HG03280 (cell line): ENCODE results near the gene RPSA.
"Not testable (repeated sequence)": the region's sequence is repeated elsewhere in the genome, so short reads cannot be mapped to it uniquely, and the experiment has no call there.

ENCODE experiments used
- ATAC-seq: cut with Tn5 transposase; IDR thresholded peaks from one replicate; pipeline ENCODE4 v1.9.1; 2021; ENCODE audit warnings: mild to moderate bottlenecking, moderate library complexity; ENCODE audit not compliant: unreplicated experiment

RPSA gene

DNA sequence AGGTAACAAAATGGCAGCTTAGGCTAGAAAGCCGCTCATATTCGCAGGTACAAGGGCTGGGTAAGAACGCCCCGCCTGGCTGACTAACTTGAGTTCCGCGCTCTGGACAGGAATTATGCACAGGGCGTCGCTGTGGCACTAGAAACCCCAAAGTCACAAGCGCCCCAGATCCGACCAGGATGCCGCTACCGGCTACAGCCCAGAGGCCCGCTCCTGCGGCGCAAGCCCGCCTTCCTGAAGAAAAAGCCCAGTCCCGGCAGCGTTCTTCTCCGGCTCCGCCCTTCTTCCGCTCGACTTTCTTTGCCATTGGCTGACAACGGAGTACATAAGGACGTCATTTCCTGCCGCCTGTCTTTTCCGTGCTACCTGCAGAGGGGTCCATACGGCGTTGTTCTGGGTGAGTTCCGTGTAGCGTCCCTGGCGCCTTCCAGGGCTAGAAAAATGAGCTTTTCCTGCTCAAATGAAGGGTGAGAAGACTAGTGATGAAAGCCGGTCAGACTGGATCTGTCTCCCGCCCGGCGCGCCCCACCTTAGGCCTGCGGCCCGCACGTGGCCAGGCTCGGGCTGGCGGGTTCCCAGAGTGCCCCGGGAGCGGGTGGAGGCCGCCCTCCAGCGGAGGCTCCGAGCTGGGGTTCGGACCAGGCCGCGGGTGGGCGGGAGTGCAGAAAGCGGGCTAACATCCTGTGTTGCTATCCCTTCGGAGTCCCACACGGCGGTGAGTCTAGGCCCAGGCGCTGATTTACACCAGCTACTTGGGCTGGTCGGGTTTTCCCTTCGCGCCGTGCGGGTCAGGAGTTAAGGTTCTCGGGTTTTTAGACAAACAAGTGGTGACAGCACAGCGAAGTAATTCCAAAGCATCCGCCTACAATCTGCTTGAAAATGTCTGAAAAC, at the start of gene RPSA:
RPSA (plus strand) TSS at position 353 of the 891 bp plus-strand sequence. CDS start 934 bp downstream, outside the sequence.
- peak; percentile 94 for ATAC-seq

DNA sequence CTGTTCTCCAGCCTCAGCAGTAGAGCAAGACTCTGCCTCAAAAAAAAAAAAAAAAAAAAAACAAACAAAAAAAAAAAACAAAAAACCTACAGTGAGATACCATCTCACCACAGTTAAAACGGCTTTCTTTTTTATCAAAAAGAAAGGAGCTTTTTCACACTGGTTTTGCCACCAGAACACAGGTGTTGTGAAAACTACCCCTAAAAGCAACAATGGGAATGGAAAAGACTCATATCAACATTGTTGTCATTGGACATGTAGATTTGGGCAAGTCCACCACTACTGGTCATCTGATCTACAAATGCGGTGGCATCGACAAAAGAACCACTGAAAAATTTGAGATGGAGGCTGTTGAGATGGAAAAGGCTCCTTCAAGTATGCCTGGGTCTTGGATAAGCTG, 48.2 kb upstream of the RPSA start:
- ATAC-seq: no peak

DNA sequence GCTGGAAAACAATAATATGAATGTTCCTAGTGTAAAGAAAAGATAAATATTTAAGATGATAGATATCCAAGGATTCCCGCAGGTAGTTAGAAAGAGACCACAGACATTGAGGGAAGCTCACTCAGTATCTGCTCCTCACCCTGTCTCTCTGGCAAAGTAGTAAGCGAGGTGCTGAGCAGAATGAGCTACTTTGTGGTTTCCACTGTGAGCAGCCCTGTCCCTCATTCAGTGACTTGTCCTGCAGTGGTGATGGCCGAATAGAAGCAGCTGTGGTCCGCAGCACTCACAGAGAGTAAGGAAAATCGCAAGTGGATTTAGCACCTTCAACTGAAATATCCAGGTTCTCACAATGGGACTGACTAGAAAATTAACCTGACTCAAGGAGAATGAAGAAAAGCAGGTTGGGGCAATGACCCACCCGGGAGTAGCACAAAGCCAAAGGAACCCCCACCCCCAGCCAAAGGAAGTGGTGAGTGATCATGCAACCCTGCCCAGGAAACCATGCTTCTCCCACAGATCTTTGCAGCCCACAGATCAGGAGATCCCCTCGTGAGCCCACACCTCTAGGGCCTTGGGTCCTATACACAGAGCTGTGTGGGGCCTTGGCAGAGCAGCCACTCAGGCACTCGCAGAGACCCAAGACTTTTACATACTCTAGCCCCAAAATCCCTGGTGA, 45.1 kb upstream of the RPSA start:
- no peak for ATAC-seq

DNA sequence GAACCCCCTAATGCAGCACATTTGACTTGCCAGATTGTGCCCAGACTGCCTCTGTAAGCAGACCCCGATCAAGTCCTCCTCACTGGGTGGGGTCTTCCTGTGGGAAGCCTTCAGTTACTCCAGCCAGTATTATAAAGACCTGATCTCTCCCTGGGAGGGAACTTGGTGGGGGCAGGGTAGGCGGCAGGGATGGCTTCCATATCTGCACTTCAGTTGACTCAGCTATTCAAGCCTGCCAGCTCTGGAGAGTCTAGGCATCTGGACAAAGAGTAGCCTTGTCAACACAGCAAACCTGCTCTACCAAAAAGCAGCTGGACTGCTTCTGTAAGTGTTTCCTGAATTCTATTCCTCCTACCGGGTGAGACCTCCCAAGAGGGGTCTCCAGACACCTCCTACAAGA, 44.3 kb upstream of the RPSA start:
- ATAC-seq: no peak

DNA sequence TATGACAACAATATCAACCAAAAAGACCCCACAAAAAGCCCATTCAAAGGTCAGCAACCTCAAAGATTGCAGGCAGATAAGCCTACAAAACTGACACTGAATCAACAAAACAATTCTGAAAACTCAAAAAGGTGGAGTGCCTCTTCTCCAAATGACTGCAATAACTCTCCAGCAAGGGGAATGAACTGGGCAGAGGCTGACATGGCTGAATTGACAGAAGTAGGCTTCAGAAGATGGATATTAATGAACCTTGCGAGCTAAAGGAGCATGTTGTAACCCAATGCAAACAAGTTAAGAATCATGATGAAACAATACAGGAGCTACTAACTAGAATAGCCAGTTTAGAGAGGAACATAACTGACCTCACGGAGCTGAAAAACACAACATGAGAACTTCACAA, 43.7 kb upstream of the RPSA start:
- no peak for ATAC-seq

DNA sequence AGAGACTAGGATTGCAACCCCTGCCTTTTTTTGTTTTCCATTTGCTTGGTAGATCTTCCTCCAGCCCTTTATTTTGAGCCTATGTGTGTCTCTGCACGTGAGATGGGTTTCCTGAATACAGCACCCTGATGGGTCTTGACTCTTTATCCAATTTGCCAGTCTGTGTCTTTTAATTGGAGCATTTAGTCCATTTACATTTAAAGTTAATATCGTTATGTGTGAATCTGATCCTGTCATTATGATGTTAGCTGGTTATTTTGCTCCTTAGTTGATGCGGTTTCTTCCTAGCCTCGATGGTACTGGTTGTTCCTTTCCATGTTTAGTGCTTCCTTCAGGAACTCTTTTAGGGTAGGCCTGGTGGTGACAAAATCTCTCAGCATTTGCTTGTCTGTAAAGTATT, 36.1 kb upstream of the RPSA start:
- ATAC-seq: not testable (repeated sequence)

DNA sequence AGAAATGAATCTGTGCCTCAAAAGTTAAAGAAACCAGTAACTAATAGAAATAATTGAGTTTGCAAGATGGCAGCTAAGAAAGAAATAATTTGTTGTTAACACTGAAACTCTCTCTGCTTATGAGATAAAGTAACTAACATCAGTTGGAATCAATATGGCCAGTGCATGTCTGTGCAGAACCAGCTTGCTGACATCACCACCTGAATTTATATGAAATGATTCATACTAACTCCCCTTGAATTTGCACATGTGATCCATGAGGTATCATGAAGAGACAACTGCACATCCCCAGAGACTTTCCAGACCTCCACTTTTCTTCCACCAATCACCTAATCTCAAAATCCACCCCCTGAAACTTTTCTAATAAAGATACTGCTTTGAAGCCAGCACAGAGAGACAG, 33.7 kb upstream of the RPSA start:
- no peak for ATAC-seq

DNA sequence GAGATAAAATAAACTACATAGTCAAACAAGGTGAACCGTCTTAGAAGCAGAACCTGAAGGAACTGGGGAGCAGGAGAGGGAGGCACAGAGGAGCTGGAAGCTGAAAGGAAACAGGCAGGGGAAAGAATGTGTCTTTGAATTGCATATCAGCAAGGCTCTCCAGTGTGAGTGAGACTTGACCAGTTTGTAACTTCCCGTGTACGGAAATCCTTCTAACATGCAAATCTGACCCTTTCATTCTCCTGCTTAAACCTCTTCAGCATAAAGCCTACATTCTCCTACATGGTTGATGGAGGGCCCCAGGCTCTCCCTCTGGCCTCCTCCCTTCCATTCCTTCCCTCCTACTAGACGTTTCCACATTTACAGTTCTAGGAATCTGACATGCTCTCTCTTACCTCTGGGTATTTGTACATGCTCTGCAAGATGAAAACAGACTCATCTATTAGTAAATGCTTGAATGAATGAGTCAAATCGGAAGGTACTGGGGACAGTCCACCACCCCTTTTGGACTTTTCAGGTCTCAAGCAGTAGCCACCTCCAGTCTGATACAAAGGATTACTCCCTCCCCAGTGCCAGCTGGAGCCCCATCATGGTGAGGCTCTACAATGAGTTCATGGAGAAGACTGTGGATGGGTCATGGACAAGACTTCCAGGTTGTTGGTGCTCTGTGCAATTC, 29.4 kb upstream of the RPSA start:
- ATAC-seq: no peak

DNA sequence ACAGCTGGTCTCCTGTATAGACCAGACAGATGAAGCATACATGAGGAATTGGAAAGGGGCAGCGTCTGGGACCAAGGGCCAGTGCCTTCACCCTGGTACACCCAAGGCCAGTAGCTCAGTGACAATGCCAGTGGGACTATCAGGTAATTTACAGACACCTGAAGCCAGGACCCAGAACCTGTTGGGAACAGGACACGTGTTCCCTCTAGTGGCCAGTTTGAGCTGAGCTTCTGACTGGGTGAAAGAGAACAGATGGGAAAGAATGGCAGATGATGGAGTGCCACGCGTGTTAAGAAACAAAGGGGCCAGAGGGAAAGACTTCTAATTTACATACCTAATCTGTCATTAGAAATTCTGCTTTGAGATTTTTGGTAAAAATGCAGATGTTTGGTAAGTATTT, 28.4 kb upstream of the RPSA start:
- ATAC-seq: peak; percentile 71

DNA sequence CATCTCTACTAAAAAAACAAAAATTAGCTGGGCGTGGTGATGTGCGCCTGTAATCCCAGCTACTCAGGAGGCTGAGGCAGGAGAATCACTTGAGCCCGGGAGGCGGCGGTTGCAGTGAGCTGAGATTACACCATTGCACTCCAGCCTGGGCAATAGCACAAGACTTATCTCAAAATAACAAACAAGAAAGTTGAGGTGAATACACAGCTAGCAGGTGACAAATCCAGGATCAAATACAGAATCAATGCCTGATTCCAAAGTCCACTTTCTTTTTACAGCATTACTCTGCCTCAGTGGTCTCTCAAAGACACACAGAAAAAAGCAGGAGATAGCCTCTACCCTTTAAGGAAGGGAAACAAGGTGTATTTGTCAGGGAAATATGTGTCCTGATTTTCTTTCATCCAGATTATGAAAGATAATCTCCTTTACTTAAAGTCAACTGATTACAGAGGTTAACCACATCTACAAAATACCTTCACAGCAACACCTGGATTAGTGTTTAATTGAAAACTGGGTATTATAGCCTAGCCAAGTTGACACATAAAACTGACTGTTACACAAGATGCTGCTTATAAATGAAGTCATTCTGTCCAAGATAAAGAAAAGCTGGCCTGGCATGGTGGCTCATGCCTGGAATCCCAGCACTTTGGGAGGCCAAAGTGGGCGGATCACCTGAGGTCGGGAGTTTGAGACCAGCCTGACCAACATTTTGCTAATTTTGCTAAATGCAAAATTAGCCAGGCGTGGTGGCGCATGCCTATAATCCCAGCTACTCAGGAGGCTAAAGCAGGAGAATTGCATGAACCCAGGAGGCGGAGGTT, 27.4 kb upstream of the RPSA start:
- ATAC-seq: no peak

DNA sequence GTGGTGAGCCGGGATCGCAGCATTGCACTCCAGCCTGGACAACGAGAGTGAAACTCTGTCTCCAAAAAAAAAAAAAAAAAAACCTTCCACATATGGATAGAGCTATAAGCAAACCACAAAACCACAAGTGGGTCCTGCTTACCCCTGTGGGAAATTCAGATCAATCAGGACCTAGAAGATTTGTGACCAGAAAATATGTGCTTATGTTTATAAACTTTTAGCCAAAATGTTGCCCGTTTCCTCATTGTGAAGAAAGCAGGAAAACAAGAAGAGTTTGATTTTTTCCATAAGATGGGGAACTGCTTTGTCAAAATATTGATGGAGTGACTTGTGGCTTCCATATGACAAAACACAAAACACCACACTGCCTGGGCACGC, 26.8 kb upstream of the RPSA start:
- ATAC-seq: no peak

DNA sequence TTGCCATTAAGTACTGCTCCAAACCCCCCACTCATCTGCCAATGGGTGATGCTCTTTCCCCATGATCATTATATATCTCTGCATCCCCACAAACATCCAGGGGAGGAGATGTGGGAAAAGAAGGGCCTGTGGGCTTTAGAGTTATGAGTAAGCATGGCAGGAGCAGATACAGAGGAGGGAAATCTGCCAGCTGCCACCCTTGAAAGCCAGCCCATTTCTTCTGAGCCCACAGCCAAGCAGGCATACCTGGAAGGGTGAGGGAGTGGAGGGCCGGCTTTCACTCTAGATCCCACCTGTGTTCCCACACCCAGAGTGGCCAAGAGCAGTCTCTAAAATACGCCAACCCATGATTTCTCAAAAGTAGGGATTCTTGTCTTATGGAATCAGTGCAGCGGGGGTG, 25.1 kb upstream of the RPSA start:
- ATAC-seq: no peak

DNA sequence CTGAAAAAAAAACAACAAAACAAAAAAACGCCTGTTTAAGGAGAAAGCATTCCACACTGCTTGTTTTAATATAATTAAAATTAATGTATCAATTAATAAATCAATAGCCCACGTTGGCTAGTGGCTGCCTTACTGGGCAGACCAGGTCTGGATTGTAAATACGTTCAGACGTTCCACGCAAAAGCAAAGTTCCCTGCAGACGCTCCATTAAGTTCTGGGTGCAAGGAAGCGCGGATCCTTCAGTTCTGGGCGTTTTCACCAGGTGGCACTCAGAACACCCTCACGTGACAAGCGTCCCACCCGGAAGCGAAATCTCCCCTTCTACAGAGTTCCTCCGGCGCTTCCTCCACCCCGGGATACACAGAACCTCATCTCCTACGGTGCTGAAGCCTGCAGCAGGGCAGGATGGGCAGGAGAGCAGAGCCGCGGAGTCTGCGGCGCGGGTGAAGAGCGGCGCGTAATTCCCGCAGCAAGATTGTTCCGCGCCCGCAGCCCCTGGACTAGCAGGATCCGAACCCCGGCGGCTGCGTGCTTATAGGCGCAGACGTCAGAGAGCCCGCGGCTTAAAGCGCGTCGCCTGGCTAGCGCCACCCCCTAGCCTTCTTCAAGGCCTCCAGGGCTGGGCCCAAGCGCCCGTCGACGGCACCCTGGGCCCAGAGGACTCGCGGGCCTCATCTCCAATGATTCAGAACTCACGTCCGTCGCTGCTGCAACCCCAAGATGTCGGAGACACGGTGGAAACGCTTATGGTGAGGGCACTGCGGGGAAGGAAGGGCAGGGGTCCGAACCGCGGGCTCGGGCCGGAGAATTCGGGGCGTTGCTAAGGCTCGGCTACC, 23.3 kb upstream of the RPSA start, which contains the start of gene SLC25A38:
SLC25A38 (plus strand) TSS at position 326 of the 836 bp plus-strand sequence; CDS start at position 681, 355 bp downstream.
- ATAC-seq: peak; percentile 71

DNA sequence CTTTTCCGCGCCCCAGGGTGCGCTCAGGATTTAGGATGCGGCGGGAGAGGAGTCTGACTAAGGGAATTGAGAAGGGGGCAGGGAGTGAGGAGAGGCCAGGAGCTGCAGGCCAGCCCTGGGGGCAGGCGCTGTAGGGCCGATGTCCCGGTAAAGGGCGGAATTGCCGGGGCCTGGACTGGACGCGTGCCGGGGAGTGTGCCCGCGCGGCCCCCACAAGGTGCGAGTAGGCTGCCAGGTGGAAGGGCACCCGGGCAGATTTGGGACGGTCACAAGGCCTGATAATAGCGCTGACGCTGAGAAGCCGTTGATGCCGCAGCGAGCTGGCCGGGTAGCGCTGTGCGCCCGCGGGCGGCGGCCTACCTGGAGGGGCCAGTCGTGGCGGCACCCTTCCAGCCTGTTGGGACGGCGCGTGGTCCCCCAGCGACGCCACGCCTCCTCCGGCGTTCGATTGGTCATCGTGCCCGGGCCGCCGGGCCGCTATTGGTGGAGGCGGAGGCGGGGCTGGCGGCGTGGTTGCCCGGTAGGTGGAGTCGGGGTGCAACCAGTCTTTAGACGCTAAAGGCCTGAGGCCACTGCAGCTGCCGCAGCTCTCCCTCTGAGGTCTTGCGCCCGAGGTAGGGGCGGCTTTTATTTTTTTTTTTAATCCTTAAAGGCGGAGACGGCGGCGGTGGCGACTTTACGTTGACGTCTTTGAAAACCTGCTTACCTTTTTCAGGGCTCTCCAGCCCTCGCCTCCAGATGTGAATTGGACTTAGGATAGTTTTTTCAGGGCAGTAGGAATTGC, 22.4 kb upstream of the RPSA start:
- peak; percentile 82 for ATAC-seq

DNA sequence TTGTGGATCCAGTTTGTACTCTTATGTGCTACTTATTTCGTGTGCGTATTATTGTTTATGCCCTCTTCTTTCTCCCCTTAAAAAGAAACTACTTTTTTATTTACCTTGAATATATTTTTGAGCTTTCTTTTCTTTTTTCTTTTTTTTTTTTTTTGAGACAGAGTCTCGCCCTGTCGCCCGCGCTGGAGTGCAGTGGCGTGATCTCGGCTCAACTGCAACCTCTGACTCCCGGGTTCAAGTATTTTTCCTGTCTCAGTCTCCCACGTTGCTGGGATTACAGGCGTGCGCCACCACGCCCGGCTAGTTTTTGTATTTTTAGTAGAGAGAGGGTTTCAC, 21.9 kb upstream of the RPSA start:
- no peak for ATAC-seq

DNA sequence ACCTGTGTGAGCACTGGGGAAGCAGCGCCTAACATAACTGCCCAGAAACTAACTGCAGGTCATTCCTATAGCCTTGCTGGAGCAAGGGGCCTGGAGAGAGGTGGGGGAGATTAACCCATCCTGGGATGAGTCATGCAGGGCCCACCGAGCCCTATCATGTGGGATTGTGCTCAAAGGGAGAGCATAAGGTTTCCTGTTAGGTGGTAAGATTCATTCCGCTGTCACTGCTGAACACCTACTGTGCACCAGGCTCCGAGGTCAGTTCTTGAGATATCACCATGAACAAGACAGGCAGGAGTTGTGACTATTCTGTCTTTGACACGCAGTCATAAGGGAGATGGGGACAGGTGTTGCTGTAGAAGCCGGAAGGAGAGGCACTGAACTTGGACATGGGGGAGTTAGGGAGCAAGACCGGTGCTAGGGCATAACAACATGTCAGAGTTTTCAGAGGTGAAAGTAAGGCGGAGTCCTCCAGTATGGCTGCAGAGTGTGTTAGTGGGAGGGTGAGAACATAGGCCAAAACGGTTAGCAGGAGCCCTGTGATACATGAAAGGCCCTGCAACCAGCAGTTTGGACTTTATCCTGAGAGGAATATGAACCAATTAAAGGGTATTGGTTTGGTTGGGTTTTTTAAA, 20.9 kb upstream of the RPSA start:
- ATAC-seq: no peak

DNA sequence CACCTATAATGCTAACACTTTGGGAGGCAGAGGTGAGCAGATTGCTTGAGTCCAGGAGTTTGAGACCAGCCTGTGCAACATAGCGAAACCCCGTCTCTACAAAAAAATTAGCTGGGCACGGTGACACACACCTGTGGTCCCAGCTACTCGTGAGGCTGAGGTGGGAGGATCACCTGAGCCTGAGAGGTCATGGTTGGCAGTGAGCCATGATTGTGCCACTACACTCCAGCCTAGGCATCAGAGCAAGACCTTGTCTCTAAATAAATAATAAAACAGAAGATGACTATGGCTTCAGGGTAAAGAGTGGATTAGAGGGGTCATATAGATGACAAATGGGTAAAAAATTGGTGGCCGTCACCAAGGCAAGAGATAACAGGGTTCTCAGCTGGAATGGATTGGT, 20.2 kb upstream of the RPSA start:
- ATAC-seq: no peak

DNA sequence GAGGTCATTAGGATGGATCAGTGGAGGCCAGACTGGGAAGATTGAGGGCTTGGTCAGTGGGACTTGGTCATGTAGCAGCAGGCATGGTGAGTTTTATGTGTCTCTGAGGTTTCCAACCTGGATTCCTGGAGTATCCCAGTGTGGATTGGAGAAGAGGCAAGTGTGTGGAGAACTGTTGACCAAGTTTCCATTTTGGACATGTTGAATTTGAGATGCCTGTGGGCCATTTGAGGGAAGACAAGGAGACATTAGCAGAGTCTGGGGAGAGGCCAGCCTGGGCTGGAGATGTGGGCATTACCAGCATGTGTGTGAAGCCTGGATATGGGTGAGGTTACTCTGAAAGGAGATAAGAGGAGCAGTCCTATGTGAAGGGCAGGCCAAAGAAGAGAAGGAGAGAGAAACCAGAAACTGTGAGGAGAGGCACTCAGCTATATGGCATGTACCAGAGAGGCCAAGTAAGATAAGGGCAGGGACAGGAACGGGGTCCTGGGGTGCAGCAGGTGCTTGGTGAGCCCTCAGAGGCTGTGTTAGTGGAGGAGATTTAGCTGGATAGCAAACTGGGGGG, 19.0 kb upstream of the RPSA start:
- ATAC-seq: no peak
